Activated naive CD8-positive, alpha-beta T cell treated with anti-CD3 and anti-CD28 coated beads, Interleukin-2, amount 50 U/mL, for 16 hours (primary cell): ENCODE measurements around the gene MYO1G.
"Not testable (repeated sequence)": the region's sequence is repeated elsewhere in the genome, so short reads cannot be mapped to it uniquely, and the experiment has no call there.

ENCODE experiments used
- DNase-seq: peaks from one replicate; pipeline ENCODE4 v3.0.0-alpha.2; 2020; ENCODE audit warnings: low read depth, low spot score

MYO1G gene

DNA sequence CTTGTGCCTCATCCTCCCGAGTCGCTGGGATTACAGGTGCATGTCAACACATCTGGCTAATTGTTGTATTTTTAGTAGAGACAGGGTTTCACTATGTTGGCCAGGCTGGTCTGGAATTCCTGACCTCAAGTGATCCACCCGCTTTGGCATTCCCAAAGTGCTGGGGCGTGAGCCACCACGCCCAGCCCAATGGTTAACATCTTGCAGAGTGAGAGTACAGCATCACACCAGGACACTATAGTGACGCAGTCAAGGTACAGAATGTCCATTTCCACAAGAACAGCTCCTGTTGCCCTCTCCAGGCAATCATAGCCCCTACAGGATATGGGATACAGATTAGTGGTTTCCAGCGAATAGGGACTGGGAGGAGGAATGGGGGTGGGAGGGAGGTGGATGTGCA, 34.0 kb downstream of the MYO1G start:
- no peak for DNase-seq

DNA sequence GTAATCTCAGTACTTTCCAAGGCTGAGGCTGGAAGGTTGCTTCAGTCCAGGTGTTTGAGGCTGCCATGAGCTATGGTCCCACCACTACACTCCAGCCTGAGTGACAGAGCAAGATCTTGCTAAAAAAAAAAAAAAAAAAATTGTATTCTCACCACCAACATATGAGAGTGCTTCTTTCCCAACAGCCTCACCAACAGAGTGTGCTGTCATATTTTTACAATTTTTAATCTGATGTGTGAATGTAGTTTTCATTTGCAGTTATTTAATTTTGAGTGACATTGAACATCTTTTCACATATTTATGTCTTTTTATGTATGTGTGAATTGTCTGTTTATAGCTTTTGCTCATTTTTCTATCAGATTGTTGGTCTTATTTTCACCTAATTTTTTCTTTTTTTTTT, 35.2 kb downstream of the MYO1G start:
- DNase-seq, result no peak

- no peak for DNase-seq
Observed at GRCh38 chr7:44937426-44937825, 41.4 kb downstream of the MYO1G start.

DNA sequence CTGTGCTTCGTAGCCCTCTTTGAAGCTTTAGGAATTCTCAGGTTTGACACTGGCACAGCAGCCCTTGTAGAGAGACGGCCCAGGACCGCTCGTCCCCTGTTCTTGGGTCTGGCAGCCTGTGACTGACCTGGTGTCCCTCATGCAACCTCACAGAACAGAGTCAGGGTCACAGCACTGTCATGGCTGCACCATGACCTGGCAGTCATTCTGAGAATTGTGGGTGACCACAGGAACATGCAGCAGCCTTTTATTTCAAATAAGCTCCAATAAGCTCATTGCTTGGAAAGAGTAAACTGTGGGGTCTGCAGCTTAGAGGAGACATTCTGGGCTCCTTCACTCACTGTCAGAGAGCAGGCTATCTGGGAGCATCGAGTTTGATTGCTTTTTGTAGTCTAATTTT, 42.5 kb downstream of the MYO1G start:
- DNase-seq, result no peak

- no peak for DNase-seq
Observed at GRCh38 chr7:44935583-44935982, 43.2 kb downstream of the MYO1G start.

DNA sequence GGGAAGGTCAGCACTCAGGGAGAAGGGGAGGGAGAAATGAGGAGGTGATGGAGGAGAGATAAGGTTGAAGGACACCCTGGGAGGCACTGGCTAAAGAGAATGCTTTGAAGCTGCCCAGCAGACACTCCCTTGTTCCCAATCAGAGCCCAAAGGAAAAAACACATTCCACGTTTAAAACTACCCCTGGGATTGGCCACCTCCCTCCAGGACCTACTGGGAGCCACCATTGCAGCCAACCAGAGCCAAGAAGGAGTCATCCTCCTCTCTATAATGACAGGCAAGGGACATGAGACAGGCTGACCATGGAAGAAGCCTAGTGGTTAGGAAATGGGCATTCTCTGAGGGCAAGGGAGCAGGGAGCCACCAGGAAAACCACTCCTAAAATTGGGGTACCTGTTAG, 43.8 kb downstream of the MYO1G start:
- no peak for DNase-seq

DNA sequence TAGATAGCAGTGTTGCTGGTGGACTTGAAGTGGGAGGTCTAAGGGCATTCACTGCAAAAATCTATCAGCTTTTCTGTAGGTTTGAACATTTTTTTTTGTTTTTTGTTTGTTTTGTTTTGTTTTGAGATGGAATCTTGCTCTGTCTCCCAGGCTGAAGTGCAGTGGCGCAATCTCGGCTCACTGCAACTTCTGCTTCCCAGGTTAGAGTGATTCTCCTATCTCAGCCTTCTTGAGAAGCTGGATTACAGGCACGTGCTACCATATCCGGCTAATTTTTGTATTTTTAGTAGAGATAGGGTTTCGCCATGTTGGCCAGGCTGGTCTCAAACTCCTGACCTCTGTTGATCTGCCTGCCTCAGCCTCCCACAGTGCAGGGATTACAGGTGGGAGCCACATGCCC, 44.3 kb downstream of the MYO1G start:
- DNase-seq, result not testable (repeated sequence)

DNA sequence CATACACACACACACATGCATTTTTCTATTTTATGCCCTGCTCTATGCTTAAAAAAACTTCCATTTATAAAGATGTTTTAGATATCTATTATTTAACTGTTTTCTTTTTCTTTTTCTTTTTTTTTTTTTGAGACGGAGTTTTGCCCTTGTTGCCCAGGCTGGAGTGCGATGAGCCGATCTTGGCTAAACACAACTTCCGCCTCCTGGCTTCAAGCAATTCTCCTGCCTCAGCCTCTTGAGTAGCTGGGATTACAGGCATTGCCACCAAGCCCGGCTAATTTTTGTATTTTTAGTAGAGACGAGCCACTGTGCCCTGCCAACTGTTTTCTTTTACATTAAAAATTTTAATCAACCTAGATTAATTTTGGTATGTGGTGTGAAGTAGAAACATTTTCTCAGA, 47.9 kb downstream of the MYO1G start:
- DNase-seq, result no peak

DNA sequence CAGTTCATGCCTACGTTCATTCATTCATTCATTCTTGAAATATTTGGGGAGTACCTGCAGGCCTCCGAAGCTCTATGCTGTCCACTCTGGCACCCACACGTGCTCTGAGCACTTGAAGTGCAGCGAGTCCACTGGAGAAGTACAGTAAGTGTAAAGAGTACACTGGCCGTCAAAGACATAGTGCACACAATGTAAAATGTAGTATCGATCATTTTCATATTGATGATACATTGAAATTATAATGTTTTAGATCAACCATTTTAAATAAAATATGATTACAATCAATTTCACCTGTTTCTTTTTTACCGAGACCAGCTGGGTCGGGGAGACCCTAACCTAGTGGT, 56.5 kb downstream of the MYO1G start:
- no peak for DNase-seq

- DNase-seq, result peak; percentile 95
Observed at GRCh38 chr7:44921607-44922350, 57.0 kb downstream of the MYO1G start.

DNA sequence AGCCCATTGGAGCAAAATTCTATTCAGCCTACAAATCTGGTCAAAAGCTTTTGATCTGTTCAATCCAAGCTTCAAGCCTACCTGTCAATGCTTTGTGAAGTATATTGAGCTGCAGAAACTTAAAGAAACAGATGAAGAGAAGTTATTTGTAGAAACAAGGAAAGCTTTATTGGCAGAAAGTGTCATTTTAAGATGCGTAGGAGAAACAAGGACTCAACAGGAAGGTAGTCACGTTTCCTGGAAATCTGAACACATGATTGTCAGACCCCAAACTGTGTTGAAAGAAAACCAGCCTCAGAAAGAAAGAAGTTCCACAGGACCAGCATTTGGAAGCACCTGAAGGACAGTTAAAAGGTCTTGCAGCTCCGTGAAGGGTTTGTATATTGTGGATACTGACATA, 58.7 kb downstream of the MYO1G start:
- DNase-seq, result no peak

DNA sequence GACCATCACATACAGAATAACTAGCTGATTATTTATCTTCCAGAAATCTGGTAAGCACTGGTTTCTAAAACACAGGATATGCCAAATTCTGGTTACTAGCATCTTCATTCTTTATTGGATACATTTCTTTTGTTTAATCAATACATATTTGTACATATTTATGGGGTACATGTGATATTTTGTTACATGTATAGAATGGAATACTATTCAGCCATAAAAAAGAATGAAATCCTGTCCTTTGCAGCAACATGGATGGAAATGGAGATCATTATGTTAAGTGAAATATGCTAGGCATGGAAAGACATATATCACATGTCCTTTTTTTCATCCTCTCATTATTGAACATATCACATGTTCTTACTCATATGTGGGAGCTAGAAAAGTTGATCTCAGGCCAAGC, 60.8 kb downstream of the MYO1G start:
- DNase-seq, result no peak

GRCh38 chr7:44917465-44917864, 61.4 kb downstream of the MYO1G start:
- DNase-seq, result no peak

GRCh38 chr7:44914992-44915607, 63.7 kb downstream of the MYO1G start:
- peak; percentile 52 for DNase-seq

DNA sequence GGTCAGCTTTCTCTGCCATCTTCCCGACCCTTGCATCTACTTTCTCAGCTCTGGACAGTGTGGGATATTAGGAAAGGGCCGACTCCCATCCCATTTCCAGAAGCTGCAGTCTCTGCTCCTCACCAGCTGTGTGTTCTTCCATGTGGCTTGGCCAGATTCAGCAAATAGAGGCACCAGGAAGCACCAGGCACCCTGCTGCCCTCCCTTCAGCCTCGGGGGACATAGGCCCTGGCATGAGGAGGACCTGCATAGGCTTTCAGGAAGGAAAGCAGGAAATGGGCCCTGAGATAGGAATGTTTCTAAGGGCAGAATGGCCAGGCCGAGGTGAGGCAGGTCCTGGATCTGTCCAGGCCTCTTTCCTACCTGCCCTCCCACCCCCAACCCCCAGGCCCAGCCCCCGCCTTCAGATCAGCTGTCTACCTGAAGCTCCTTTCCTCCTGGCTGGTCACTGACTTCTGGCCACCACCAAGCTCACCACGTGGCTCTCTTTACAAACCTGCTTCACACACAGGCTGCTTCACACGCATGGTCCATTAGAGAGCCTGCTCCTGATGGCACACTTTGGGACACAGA, 66.0 kb downstream of the MYO1G start:
- no peak for DNase-seq
